Epithelial cell of proximal tubule (primary cell): ENCODE measurements around the gene PUS1. TPM values are rescaled to one million over a fixed set of nuclear protein-coding genes. Genes with fewer than 3 reads are reported as not detected.

Experiments used
- DNase-seq: peaks from one replicate; pipeline ENCODE4 v3.0.0-alpha.2; 2011; ENCODE audit warnings: low read depth
- H3K4me3 ChIP-seq: 2 replicates; pipeline ENCODE4 v1.5.1; 2011; ENCODE audit warnings: low read depth, mild to moderate bottlenecking, low read length
- total RNA-seq: library from RNA; depleted of rRNA; stranded (reverse); fragments of >200 nt; gene quantifications from 2 replicates; pipeline ENCODE4 v1.2.3, GENCODE V29; 2015
- TF ChIP-seq, protein P1 (sequence below): conservative IDR thresholded peaks from 2 replicates; pipeline ENCODE4 v1.5.1; 2012; ENCODE audit warnings: low read depth, mild to moderate bottlenecking, low read length

PUS1 gene
- total RNA-seq, 1 donor from 2014 or later, result 17.1 TPM

DNA sequence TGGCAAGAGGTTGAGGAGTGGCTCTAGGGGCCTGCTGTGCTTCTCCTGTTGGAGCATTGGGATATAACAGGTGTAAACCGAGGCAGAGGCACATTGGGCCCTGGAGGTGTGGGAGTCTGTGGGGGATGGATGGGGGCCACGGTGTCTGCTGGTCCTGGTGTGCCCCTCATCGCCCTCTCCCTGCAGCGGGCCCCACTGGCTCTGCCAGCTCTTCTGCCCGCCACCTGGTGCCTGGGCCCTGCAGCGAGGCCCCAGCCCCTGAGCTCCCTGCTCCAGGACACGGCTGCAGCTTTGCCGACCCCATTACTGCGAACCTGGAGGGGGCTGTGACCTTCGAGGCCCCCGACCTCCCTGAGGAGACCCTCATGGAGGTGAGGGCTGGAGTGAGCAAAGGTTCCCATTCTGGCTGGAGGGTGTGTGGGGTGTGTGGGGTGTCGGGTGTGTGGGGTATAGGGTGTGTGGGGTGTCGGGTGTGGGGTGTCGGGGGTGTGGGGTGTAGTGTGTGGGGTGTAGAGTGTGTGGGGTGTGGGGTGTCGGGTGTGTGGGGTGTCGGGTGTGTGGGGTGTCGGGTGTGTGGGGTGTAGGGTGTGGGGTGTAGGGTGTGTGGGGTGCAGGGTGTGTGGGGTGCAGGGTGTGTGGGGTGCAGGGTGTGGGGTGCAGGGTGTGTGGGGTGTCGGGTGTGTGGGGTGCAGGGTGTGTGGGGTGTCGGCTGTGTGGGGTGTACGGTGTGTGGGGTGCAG is 10.6 kb upstream of the PUS1 start:
- TF ChIP-seq, protein P1, sequence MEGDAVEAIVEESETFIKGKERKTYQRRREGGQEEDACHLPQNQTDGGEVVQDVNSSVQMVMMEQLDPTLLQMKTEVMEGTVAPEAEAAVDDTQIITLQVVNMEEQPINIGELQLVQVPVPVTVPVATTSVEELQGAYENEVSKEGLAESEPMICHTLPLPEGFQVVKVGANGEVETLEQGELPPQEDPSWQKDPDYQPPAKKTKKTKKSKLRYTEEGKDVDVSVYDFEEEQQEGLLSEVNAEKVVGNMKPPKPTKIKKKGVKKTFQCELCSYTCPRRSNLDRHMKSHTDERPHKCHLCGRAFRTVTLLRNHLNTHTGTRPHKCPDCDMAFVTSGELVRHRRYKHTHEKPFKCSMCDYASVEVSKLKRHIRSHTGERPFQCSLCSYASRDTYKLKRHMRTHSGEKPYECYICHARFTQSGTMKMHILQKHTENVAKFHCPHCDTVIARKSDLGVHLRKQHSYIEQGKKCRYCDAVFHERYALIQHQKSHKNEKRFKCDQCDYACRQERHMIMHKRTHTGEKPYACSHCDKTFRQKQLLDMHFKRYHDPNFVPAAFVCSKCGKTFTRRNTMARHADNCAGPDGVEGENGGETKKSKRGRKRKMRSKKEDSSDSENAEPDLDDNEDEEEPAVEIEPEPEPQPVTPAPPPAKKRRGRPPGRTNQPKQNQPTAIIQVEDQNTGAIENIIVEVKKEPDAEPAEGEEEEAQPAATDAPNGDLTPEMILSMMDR, result no peak
- DNase-seq, result no peak
- no peak overlapping the region for H3K4me3 ChIP-seq

DNA sequence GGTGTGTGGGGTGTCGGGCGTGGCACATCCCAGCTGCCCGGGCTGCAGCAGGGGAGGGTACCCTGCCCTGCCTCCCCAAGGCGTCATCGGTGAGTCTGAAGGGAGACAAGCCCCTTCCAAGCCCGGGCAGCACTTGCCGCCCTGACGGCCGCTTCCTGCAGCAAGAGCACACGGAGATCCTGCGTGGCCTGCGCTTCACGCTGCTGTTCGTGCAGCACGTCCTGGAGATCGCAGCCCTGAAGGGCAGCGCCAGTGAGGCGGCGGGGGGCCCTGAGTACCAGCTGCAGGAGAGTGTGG is 10.1 kb upstream of the PUS1 start:
- DNase-seq, result no peak
- TF ChIP-seq, protein P1, result no peak
- no peak overlapping the region for H3K4me3 ChIP-seq

DNA sequence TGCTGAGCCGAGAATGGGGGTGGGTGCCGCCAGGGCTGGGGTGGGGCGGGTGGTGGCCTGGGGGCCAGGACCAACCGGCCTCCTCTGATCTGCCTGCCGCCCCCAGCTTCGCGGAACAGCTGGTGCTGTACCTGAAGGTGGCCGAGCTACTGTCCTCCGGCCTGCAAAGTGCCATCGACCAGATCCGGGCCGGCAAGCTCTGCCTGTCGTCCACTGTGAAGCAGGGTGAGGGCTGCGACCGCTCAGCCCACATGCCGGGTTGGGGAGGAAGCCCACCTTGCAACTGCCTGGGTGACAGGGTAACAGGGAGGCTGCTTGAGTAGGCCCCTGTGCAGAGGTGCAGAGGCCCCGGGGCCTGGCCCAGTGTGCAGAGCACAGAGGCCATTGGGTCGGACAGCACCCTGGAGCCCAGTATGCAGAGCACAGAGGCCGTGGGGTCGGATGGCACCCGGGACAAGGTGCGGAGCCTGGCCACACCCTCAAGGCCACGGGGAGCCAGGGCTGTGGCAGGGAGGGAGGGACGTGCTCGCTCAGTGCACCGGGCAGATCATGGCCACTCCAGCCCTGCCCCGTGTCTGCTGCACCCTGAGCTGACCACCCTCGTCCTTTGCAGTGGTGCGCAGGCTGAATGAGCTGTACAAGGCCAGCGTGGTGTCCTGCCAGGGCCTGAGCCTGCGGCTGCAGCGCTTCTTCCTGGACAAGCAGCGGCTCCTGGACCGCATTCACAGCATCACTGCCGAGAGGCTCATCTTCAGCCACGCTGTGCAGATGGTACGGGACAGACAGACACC is 9.5 kb upstream of the PUS1 start:
- TF ChIP-seq, protein P1, result no peak
- no peak overlapping the region for H3K4me3 ChIP-seq
- no peak for DNase-seq

DNA sequence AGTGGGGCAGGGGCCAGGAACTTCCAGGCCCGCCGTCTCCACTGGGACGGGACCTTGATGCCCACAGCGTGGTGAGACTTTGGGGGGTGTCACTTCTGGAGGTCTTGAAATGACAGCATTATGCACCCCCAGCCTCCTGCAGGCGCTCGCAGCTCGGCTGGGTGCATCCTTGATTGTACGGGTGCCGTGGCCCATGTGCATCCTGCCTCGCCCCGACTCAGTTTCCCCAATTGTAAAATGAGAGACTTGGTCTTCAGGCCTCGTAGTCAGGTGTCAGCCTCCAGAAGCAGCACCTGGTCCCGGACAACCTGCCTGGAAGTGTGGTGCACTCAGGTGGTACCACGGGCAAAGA is 8.9 kb upstream of the PUS1 start:
- TF ChIP-seq, protein P1, result no peak
- DNase-seq, result no peak

DNA sequence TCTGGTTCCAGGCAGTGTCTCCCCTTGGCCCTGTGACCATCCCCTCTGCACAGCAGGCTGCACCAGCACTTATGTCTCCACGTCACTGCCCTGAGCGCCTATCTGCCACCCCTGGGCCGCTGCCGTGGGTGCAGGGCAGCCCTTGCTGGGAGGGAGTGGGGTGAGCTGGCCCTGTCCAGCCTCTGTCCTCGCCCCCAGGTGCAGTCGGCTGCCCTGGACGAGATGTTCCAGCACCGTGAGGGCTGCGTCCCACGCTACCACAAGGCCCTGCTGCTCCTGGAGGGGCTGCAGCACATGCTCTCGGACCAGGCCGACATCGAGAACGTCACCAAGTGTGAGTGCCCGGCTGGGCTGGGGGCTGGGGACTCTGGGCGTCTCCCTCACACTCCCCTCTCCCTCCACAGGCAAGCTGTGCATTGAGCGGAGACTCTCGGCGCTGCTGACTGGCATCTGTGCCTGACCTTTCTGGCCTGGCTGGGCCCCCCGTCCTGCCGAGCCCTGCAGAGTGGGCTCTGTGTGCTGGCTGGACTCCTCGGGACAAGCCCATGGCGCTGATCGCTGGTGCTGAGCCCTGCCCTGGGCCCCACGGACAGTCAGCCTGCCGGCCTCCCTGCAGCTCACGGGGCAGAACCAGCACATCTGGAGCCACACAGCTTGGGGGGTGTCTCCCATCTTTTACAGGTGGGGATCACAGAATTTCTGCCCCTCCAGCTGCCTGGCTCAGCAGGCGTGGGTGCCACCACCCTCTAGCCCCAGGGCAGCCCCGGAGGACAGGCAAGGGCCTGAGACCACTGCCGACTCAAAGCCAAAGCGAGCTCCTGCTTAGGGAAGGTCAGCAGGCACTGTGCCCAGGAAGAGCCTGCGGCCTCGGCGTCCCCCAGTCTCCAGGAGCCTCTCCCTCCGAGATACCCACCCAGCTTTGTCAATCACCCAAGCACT is 7.9 kb upstream of the PUS1 start:
- TF ChIP-seq, protein P1, result no peak
- no peak for DNase-seq

More for the DNA sequence above, 8.9 kb upstream of the PUS1 start:
- H3K4me3 ChIP-seq, result no peak overlapping the region

DNA sequence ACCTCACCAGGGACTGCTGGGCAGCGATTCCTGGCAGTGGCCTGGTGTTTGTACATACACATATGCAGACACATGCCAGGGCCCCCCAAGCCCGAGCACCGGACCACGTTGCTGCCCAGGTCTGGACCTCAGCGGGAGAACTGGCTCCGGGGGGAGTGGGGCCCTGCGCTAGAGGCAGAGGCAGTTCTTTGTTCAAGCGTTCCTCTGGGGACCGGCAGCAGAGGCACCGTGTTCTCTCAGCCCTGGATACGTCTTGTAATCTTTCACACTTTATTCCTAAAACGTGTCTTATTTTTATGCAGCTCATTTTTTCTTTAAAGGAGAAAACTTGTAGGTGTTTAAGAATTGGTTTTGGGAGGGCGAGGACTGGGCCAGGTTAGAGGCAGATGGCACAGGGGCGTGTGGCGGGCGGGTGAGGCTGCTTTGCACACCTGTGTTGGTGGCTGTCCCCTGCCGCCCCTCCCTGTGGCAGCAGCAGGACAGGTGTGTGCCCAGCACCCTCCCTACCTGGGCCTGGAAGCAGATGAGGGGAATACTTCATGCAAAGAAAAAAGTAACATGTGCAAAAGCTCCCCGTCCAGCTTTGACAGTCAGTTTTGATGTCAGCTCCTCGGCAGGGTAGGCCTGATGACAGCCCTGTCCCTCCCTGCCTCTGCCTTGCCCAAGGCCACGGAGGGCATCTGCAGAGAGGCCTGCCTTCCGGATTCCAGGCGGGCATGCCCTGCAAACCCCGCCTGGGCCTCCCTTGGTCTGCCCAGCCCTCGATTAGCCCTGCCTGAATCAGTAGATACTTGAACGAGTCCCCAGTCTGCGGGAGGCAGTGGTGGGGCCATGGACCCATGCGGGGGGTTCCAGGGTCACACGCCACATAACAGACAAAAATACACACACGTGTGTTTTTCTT is 7.0 kb upstream of the PUS1 start:
- TF ChIP-seq, protein P1, result no peak
- DNase-seq, result no peak
- H3K4me3 ChIP-seq, result no peak overlapping the region

More for the DNA sequence above, 7.9 kb upstream of the PUS1 start:
- H3K4me3 ChIP-seq, result no peak overlapping the region
